HFFc6 (cell line): Measurements from ENCODE around the gene ERCC2. TPM values are rescaled to one million over a fixed set of nuclear protein-coding genes. Genes with fewer than 3 reads are reported as not detected.

Experiments
- DNase-seq: peaks from one replicate; pipeline ENCODE4 v3.0.0-alpha.2; 2018
- H3K27ac Mint-ChIP-seq: 2 replicates; pipeline ENCODE4 v1.8.0; 2020; ENCODE audit warnings: mild to moderate bottlenecking, mixed read lengths
- H3K27me3 Mint-ChIP-seq: 2 replicates; pipeline ENCODE4 v1.8.0; 2021; ENCODE audit warnings: mild to moderate bottlenecking, moderate library complexity, mixed read lengths; ENCODE audit not compliant: insufficient read depth
- H3K36me3 Mint-ChIP-seq: 2 replicates; pipeline ENCODE4 v1.8.0; 2021; ENCODE audit warnings: low read depth, mixed read lengths
- H3K4me1 Mint-ChIP-seq: 2 replicates; pipeline ENCODE4 v1.8.0; 2020; ENCODE audit warnings: low read depth, mixed read lengths
- H3K4me3 Mint-ChIP-seq: 2 replicates; pipeline ENCODE4 v1.8.0; 2020; ENCODE audit warnings: mild to moderate bottlenecking, moderate library complexity, mixed read lengths
- H3K9me3 Mint-ChIP-seq: 2 replicates; pipeline ENCODE4 v1.8.0; 2020; ENCODE audit warnings: mild to moderate bottlenecking, mixed read lengths
- total RNA-seq, 6 experiments: library from RNA; stranded (reverse); fragmentation: NEBNext Ultra II Directional; extraction: Animal tissue kit (Norgen Biotek cat#: 25700); gene quantifications; 2 replicates in 1 of 6; 3 replicates in 5 of 6; pipeline ENCODE4 v1.2.3, GENCODE V29; 2021
- TF ChIP-seq, protein P1 (sequence below): fragments of 200-600 bp; sonication (generic); IDR thresholded peaks from 2 replicates; pipeline ENCODE4 v1.5.0; 2021; ENCODE audit warnings: antibody characterized with exemption, mild to moderate bottlenecking

ERCC2 gene
- total RNA-seq, 6 experiments from 2014 or later, result 80.2 to 108 (median 87.8) TPM

DNA sequence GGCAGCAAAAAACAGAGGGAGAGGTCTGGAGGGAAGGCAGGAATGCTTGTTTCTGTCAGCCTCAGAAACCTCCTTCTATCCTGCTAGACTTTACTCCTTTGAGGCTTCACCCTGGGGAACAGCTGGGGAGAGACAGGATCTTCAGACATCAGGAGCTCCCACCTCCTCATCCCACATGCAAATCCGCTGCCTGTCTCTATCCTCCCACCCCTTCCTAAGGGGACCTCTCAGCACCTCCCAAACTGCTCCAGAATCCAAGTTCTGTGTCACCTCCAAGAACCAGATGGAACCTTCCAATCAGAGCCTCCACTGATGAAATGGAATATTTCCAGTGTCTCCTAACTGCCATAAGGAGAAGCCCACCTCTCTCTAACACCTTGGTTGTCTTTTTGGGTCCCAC is 9.7 kb upstream of the ERCC2 start:
- no peaks in the 10 kb centered on the region; the same call in 1 of the 2 replicates for H3K36me3 Mint-ChIP-seq
- no peak for DNase-seq
- no peaks in the 10 kb centered on the region for H3K9me3 Mint-ChIP-seq
- no peak overlapping the region for H3K4me3 Mint-ChIP-seq
- peak overlapping the region; percentile 83 for H3K27ac Mint-ChIP-seq
- H3K27me3 Mint-ChIP-seq, result peaks cover 5% of the 10 kb centered on the region
- peaks cover 35% of the 10 kb centered on the region for H3K4me1 Mint-ChIP-seq
- TF ChIP-seq, protein P1, sequence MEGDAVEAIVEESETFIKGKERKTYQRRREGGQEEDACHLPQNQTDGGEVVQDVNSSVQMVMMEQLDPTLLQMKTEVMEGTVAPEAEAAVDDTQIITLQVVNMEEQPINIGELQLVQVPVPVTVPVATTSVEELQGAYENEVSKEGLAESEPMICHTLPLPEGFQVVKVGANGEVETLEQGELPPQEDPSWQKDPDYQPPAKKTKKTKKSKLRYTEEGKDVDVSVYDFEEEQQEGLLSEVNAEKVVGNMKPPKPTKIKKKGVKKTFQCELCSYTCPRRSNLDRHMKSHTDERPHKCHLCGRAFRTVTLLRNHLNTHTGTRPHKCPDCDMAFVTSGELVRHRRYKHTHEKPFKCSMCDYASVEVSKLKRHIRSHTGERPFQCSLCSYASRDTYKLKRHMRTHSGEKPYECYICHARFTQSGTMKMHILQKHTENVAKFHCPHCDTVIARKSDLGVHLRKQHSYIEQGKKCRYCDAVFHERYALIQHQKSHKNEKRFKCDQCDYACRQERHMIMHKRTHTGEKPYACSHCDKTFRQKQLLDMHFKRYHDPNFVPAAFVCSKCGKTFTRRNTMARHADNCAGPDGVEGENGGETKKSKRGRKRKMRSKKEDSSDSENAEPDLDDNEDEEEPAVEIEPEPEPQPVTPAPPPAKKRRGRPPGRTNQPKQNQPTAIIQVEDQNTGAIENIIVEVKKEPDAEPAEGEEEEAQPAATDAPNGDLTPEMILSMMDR, result no peak

GRCh38 chr19:45376045-45376724 is 5.8 kb upstream of the ERCC2 start:
- H3K9me3 Mint-ChIP-seq, result no peaks in the 10 kb centered on the region
- TF ChIP-seq, protein P1, result no peak
- peak overlapping the region; percentile 89 for H3K27ac Mint-ChIP-seq
- no peaks in the 10 kb centered on the region; the same call in 1 of the 2 replicates for H3K36me3 Mint-ChIP-seq
- peaks cover 40% of the 10 kb centered on the region for H3K4me1 Mint-ChIP-seq
- peak overlapping the region; percentile 49 for H3K4me3 Mint-ChIP-seq
- H3K27me3 Mint-ChIP-seq, result peaks cover 5% of the 10 kb centered on the region
- peak; percentile 92 for DNase-seq

- TF ChIP-seq, protein P1, result no peak
- Mint-ChIP-seq H3K4me1 (peaks cover 23% of the 10 kb centered on the region), H3K27me3 (peaks cover 3% of the 10 kb centered on the region; the same call in 1 of the 2 replicates), H3K9me3 (no peaks in the 10 kb centered on the region), H3K27ac (peak overlapping the region; percentile 52), H3K4me3 (peak overlapping the region; percentile 79), H3K36me3 (peaks cover 13% of the 10 kb centered on the region)
- DNase-seq, result no peak
Measured at GRCh38 chr19:45368737-45369340, 1.5 kb downstream of the ERCC2 start.

DNA sequence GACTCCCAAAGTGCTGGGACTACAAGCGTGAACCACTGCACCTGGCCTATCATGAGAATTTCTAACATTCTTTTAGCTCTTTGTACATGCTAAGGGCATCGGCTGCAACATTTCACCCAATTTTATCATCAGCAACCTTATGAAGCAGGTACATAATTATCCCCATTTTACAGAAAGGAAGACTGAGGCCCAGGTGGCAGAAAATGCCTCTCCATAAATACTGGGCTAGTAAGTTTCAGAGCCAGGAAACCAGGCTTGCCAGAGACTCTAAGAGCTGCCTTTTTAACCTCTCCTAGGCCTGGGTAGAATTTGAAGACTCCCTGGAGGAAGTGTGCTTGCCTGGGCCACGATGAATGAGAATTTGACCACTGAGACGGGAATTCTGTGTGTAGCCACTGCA is 2.2 kb downstream of the ERCC2 start:
- Mint-ChIP-seq H3K36me3 (peaks cover 13% of the 10 kb centered on the region), H3K4me1 (peaks cover 23% of the 10 kb centered on the region), H3K27ac (no peak overlapping the region), H3K9me3 (no peaks in the 10 kb centered on the region), H3K27me3 (peaks cover 3% of the 10 kb centered on the region; the same call in 1 of the 2 replicates), H3K4me3 (0 out of 2 replicates have a peak overlapping the region, but pooled peaks have one; percentile 25)
- no peak for DNase-seq
- TF ChIP-seq, protein P1, result no peak

GRCh38 chr19:45364696-45365095 is 5.7 kb downstream of the ERCC2 start:
- Mint-ChIP-seq H3K4me3 (no peak overlapping the region), H3K27me3 (peaks cover 1% of the 10 kb centered on the region; the same call in 1 of the 2 replicates), H3K27ac (no peak overlapping the region), H3K36me3 (peaks cover 22% of the 10 kb centered on the region), H3K4me1 (peaks cover 13% of the 10 kb centered on the region), H3K9me3 (no peaks in the 10 kb centered on the region)
- TF ChIP-seq, protein P1, result no peak
- DNase-seq, result no peak
